ENCODE measurements around the gene SLC11A1.

Gene SLC11A1

GRCh38 chr2:218357236-218358177, 24.6 kb upstream of the SLC11A1 start:
- Histone ChIP-seq H3K36me3 (ENCODE audit: control insufficient read depth in 2 of 2, insufficient read depth in 1 of 2, low read length in 2 of 2) (no peaks in the 10 kb centered on the region), H3K4me1 (ENCODE audit: control insufficient read depth, insufficient read depth, low read length) (no peaks in the 10 kb centered on the region), H3K9me3 (ENCODE audit: control insufficient read depth, insufficient read depth, low read depth, low read length) (no peaks in the 10 kb centered on the region), H3K4me3 (ENCODE audit: low read depth, low read length) (no peak overlapping the region), H3K27ac (ENCODE audit: extremely low read depth, low read depth, low read length) (no peak overlapping the region)
- CTCF ChIA-PET = interaction anchor here (0.5 to 2.3 kb wide), 16 partner anchors 10 to 373 kb away, joined by 3 to 12 read pairs (median 3); no protein-coding TSS in a partner anchor
- TF ChIP-seq SALL2 (tag by site-specific recombination; IDR thresholded peaks at IDR 0.05; ENCODE audit: borderline replicate concordance) = no peak
- 0 out of 2 replicates have a peak, but pooled peaks have one; percentile 34 for TF ChIP-seq REST (tag by site-specific recombination; IDR thresholded peaks at IDR 0.05)
- TF ChIP-seq GLIS1 (tag by site-specific recombination; IDR thresholded peaks at IDR 0.05) = peak; percentile 38; the same call in 1 of the 2 replicates
- TF ChIP-seq ZNF239 (tag by site-specific recombination; IDR thresholded peaks at IDR 0.05) = no peak
- no peak for TF ChIP-seq ZNF48 (tag by site-specific recombination; IDR thresholded peaks at IDR 0.05)
- no peak for TF ChIP-seq ZNF140 (tag by site-specific recombination; IDR thresholded peaks at IDR 0.05)
- no peak for TF ChIP-seq ZNF266 (tag by site-specific recombination; IDR thresholded peaks at IDR 0.05; ENCODE audit: low read depth)
- TF ChIP-seq ZNF157 (tag by site-specific recombination; IDR thresholded peaks at IDR 0.05) = no peak
- TF ChIP-seq ZNF138 (tag by site-specific recombination; IDR thresholded peaks at IDR 0.05; ENCODE audit: borderline replicate concordance) = no peak
- TF ChIP-seq YY2 (tag by site-specific recombination; IDR thresholded peaks at IDR 0.05) = no peak
- peak; percentile 62; the same call in 1 of the 2 replicates for TF ChIP-seq ZNF596 (tag by site-specific recombination; IDR thresholded peaks at IDR 0.05)
- no peak for TF ChIP-seq WT1 (tag by site-specific recombination; IDR thresholded peaks at IDR 0.05)
- TF ChIP-seq SETDB1 (IDR thresholded peaks at IDR 0.05; ENCODE audit: insufficient read length, low read length) = no peak
- POLR2A ChIA-PET = interaction anchor here (0.6 kb wide), 1 partner anchor 293 kb away, joined by 3 read pairs; no protein-coding TSS in a partner anchor

GRCh38 chr2:218360453-218360852, 21.6 kb upstream of the SLC11A1 start:
- H3K4me3 ChIP-seq (ENCODE audit: low read depth, low read length) = no peak overlapping the region
- H3K36me3 ChIP-seq (ENCODE audit: control insufficient read depth in 2 of 2, insufficient read depth in 1 of 2, low read length in 2 of 2) = no peaks in the 10 kb centered on the region
- H3K27ac ChIP-seq (ENCODE audit: extremely low read depth, low read depth, low read length) = no peak overlapping the region
- ChIA-PET POLR2A (no interaction called here), CTCF (no interaction called here)
- H3K4me1 ChIP-seq (ENCODE audit: control insufficient read depth, insufficient read depth, low read length) = no peaks in the 10 kb centered on the region
- no peaks in the 10 kb centered on the region for H3K9me3 ChIP-seq (ENCODE audit: control insufficient read depth, insufficient read depth, low read depth, low read length)
- TF ChIP-seq ATF2 (tag by site-specific recombination; IDR thresholded peaks at IDR 0.05; ENCODE audit: low read depth) (no peak), FEZF1 (tag by site-specific recombination; IDR thresholded peaks at IDR 0.05) (no peak), ZNF19 (tag by site-specific recombination; IDR thresholded peaks at IDR 0.05; ENCODE audit: low read depth) (no peak), BCL11A (tag by site-specific recombination; IDR thresholded peaks at IDR 0.05; ENCODE audit: low read depth) (no peak), ZBTB17 (tag by site-specific recombination; IDR thresholded peaks at IDR 0.05) (no peak), ZNF571 (tag by site-specific recombination; IDR thresholded peaks at IDR 0.05) (no peak), SP2 (tag by site-specific recombination; IDR thresholded peaks at IDR 0.05) (no peak), MEIS1 (CRISPR knock-in tag; IDR thresholded peaks at IDR 0.05; ENCODE audit: borderline replicate concordance) (no peak), ZFP41 (tag by site-specific recombination; IDR thresholded peaks at IDR 0.05; ENCODE audit: borderline replicate concordance) (no peak), ZNF624 (tag by site-specific recombination; IDR thresholded peaks at IDR 0.05) (no peak), ZNF324 (tag by site-specific recombination; IDR thresholded peaks at IDR 0.05) (no peak), ZNF626 (tag by site-specific recombination; IDR thresholded peaks at IDR 0.05) (no peak), ZSCAN23 (tag by site-specific recombination; IDR thresholded peaks at IDR 0.05) (no peak), ZBTB20 (tag by site-specific recombination; IDR thresholded peaks at IDR 0.05) (no peak), SCRT1 (tag by site-specific recombination; IDR thresholded peaks at IDR 0.05; ENCODE audit: borderline replicate concordance) (no peak), ZNF664 (tag by site-specific recombination; IDR thresholded peaks at IDR 0.05) (no peak), ZNF830 (tag by site-specific recombination; IDR thresholded peaks at IDR 0.05; ENCODE audit: low read depth) (no peak), ZNF658 (tag by site-specific recombination; IDR thresholded peaks at IDR 0.05) (no peak), ZFP69B (tag by site-specific recombination; IDR thresholded peaks at IDR 0.05) (no peak), ZBTB48 (tag by site-specific recombination; IDR thresholded peaks at IDR 0.05) (no peak)
